Tibial nerve (tissue), 4 donors: Measurements from ENCODE around the gene ERBB3.

Experiments
- EP300 ChIP-seq, 2 donors: sonication (generic); formaldehyde crosslinking; IDR thresholded peaks; one replicate each; pipeline ENCODE4 v1.6.1; 2017; ENCODE audit warnings: antibody characterized with exemption in 2 of 2, mild to moderate bottlenecking in 1 of 2
- POLR2A ChIP-seq, 2 donors: fragments of 450-650 bp; IDR thresholded peaks; one replicate each; pipeline ENCODE4 v1.6.1; 2017; ENCODE audit warnings: antibody characterized with exemption in 2 of 2, mild to moderate bottlenecking in 2 of 2, moderate library complexity in 2 of 2
- TF ChIP-seq, protein P1 (sequence below), 5 experiments: fragments of 200-600 bp in 3 of 5; fragments of 450-650 bp in 2 of 5; sonication (generic) in 3 of 5; IDR thresholded peaks; one replicate each; pipeline ENCODE4 v1.5.1; 2016 to 2019; ENCODE audit warnings: antibody characterized with exemption in 5 of 5, mild to moderate bottlenecking in 3 of 5, moderate library complexity in 2 of 5

GRCh38 chr12:56121204-56121870, 41.4 kb downstream of the ERBB3 start:
- TF ChIP-seq, protein P1, sequence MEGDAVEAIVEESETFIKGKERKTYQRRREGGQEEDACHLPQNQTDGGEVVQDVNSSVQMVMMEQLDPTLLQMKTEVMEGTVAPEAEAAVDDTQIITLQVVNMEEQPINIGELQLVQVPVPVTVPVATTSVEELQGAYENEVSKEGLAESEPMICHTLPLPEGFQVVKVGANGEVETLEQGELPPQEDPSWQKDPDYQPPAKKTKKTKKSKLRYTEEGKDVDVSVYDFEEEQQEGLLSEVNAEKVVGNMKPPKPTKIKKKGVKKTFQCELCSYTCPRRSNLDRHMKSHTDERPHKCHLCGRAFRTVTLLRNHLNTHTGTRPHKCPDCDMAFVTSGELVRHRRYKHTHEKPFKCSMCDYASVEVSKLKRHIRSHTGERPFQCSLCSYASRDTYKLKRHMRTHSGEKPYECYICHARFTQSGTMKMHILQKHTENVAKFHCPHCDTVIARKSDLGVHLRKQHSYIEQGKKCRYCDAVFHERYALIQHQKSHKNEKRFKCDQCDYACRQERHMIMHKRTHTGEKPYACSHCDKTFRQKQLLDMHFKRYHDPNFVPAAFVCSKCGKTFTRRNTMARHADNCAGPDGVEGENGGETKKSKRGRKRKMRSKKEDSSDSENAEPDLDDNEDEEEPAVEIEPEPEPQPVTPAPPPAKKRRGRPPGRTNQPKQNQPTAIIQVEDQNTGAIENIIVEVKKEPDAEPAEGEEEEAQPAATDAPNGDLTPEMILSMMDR (IDR thresholded peaks at IDR 0.05) = no peak
- no peak for TF ChIP-seq POLR2A (IDR thresholded peaks at IDR 0.05)
- no peak for TF ChIP-seq EP300 (IDR thresholded peaks at IDR 0.05)
